Neural cell (in vitro differentiated cells): ENCODE data around the gene HIVEP3.

Experiments
- EZH2 ChIP-seq: fragments of 200-600, 300-800 bp; shearing (Covaris generic), sonication (generic); IDR thresholded peaks from 2 replicates; pipeline ENCODE4 v1.6.1; 2014; ENCODE audit warnings: antibody characterized with exemption, low read length, borderline replicate concordance, mild to moderate bottlenecking; ENCODE audit not compliant: insufficient read depth, poor library complexity, severe bottlenecking
- POLR2AphosphoS5 ChIP-seq: IDR thresholded peaks from 2 replicates; pipeline ENCODE4 v1.6.1; 2012
- TF ChIP-seq, protein P1 (sequence below): fragments of 450-650 bp; IDR thresholded peaks from 2 replicates; pipeline ENCODE4 v1.5.1; 2014; ENCODE audit warnings: antibody characterized with exemption, mild to moderate bottlenecking, moderate library complexity; ENCODE audit not compliant: poor library complexity, severe bottlenecking

DNA sequence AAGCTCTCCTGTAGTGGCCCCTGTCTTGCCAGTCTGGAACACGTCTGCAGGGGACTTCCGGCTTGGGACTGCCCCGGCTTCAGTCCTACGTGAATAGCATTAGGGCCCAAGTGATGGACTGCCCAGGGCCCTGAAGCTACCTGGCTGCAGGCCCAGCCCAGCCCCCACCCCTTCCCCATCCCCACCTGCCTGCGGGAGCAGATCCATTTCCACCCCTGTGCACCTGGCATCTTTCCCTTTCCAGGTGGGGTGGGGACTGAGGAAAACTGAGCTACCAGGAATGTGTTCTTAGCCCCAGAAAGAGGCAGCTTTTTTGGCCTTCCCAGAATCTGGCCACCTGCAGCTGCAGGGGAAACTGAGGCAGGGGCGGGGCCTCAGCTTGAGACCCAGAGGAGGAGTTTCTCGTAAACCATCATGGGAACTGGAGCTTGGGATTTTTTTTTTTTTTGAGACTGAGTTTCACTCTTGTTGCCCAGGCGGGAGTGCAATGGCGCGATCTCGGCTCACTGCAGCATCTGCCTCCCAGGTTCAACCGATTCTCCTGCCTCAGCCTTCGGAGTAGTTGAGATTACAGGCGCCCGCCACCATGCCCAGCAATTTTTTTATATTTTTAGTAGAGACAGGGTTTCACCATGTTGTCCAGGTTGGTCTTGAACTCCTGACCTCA, 437.5 kb downstream of the HIVEP3 start:
- TF ChIP-seq, protein P1, sequence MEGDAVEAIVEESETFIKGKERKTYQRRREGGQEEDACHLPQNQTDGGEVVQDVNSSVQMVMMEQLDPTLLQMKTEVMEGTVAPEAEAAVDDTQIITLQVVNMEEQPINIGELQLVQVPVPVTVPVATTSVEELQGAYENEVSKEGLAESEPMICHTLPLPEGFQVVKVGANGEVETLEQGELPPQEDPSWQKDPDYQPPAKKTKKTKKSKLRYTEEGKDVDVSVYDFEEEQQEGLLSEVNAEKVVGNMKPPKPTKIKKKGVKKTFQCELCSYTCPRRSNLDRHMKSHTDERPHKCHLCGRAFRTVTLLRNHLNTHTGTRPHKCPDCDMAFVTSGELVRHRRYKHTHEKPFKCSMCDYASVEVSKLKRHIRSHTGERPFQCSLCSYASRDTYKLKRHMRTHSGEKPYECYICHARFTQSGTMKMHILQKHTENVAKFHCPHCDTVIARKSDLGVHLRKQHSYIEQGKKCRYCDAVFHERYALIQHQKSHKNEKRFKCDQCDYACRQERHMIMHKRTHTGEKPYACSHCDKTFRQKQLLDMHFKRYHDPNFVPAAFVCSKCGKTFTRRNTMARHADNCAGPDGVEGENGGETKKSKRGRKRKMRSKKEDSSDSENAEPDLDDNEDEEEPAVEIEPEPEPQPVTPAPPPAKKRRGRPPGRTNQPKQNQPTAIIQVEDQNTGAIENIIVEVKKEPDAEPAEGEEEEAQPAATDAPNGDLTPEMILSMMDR, result no peak
- TF ChIP-seq EZH2 (no peak), POLR2AphosphoS5 (no peak)
